ENCODE data around the gene AVPI1.

DNA sequence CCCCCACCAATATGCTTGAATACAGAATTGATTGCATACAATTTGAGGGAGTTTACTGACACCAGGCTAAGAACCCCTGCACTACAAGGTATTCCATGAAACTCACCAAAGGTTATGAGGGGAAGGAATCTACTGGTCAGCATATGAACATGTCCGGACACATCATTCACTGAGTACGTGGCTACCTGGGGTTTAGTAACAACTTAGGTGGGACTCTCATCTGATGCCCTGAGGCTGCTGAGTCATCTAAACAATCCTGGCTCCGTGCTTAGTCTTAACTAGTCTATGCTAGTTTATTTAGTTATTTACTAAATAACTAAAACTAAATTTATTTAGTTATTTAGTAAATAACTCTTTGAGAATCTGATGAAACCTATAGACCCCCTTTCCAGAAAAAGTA, 35.3 kb downstream of the AVPI1 start:
- TF ChIP-seq, protein P1, sequence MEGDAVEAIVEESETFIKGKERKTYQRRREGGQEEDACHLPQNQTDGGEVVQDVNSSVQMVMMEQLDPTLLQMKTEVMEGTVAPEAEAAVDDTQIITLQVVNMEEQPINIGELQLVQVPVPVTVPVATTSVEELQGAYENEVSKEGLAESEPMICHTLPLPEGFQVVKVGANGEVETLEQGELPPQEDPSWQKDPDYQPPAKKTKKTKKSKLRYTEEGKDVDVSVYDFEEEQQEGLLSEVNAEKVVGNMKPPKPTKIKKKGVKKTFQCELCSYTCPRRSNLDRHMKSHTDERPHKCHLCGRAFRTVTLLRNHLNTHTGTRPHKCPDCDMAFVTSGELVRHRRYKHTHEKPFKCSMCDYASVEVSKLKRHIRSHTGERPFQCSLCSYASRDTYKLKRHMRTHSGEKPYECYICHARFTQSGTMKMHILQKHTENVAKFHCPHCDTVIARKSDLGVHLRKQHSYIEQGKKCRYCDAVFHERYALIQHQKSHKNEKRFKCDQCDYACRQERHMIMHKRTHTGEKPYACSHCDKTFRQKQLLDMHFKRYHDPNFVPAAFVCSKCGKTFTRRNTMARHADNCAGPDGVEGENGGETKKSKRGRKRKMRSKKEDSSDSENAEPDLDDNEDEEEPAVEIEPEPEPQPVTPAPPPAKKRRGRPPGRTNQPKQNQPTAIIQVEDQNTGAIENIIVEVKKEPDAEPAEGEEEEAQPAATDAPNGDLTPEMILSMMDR (conservative IDR thresholded peaks at IDR 0.05; ENCODE audit: low read depth in 2 of 2) = no peak
- TF ChIP-seq POLR2AphosphoS5 (IDR thresholded peaks at IDR 0.05; ENCODE audit: low read depth) (no peak), EZH2phosphoT487 (IDR thresholded peaks at IDR 0.05; ENCODE audit: unreplicated experiment) (no peak), JUNB (IDR thresholded peaks at IDR 0.05; ENCODE audit: unreplicated experiment) (no peak), EZH2 (IDR thresholded peaks at IDR 0.05; ENCODE audit: low read depth, unreplicated experiment) (no peak), ZNF331 (CRISPR knock-in tag; IDR thresholded peaks at IDR 0.05; ENCODE audit: low read depth) (no peak)
- TF ChIP-seq, protein P2, sequence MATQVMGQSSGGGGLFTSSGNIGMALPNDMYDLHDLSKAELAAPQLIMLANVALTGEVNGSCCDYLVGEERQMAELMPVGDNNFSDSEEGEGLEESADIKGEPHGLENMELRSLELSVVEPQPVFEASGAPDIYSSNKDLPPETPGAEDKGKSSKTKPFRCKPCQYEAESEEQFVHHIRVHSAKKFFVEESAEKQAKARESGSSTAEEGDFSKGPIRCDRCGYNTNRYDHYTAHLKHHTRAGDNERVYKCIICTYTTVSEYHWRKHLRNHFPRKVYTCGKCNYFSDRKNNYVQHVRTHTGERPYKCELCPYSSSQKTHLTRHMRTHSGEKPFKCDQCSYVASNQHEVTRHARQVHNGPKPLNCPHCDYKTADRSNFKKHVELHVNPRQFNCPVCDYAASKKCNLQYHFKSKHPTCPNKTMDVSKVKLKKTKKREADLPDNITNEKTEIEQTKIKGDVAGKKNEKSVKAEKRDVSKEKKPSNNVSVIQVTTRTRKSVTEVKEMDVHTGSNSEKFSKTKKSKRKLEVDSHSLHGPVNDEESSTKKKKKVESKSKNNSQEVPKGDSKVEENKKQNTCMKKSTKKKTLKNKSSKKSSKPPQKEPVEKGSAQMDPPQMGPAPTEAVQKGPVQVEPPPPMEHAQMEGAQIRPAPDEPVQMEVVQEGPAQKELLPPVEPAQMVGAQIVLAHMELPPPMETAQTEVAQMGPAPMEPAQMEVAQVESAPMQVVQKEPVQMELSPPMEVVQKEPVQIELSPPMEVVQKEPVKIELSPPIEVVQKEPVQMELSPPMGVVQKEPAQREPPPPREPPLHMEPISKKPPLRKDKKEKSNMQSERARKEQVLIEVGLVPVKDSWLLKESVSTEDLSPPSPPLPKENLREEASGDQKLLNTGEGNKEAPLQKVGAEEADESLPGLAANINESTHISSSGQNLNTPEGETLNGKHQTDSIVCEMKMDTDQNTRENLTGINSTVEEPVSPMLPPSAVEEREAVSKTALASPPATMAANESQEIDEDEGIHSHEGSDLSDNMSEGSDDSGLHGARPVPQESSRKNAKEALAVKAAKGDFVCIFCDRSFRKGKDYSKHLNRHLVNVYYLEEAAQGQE (IDR thresholded peaks at IDR 0.05; ENCODE audit: unreplicated experiment) = no peak
- TF ChIP-seq, protein P3, sequence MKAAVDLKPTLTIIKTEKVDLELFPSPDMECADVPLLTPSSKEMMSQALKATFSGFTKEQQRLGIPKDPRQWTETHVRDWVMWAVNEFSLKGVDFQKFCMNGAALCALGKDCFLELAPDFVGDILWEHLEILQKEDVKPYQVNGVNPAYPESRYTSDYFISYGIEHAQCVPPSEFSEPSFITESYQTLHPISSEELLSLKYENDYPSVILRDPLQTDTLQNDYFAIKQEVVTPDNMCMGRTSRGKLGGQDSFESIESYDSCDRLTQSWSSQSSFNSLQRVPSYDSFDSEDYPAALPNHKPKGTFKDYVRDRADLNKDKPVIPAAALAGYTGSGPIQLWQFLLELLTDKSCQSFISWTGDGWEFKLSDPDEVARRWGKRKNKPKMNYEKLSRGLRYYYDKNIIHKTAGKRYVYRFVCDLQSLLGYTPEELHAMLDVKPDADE (IDR thresholded peaks at IDR 0.05) = no peak

Data from GM23338 (cell line).